WTC11 (cell line): ENCODE measurements around the gene ARHGAP42. TPM values are rescaled to one million over a fixed set of nuclear protein-coding genes. Genes with fewer than 3 reads are reported as not detected.

Experiments
- ATAC-seq: fragments of 200-7000 bp; cut with Tn5 transposase; 2 replicates; pipeline ENCODE4 v1.10.0; 2021; ENCODE audit warnings: mild to moderate bottlenecking, moderate library complexity
- CTCF ChIA-PET: fragments of 300-600 bp; sonication (Branson Sonifier 250); formaldehyde crosslinking; loops from one replicate; lab custom pipeline; 2021; ENCODE audit warnings: antibody characterized with exemption; lab: Charles Lee
- POLR2A ChIA-PET: fragments of 350-600 bp; sonication (Branson Sonifier 250); formaldehyde crosslinking; loops from one replicate; lab custom pipeline; 2021; ENCODE audit warnings: antibody characterized with exemption; lab: Charles Lee
- DNase-seq: peaks from one replicate; pipeline ENCODE4 v3.0.0; 2021; ENCODE audit warnings: low spot score
- H3K27ac Mint-ChIP-seq: 2 replicates; pipeline ENCODE4 v1.8.0; 2021; ENCODE audit warnings: mixed read lengths
- H3K27me3 Mint-ChIP-seq: 2 replicates; pipeline ENCODE4 v1.8.0; 2021; ENCODE audit warnings: low read depth, mild to moderate bottlenecking, moderate library complexity, mixed read lengths
- H3K36me3 Mint-ChIP-seq: 2 replicates; pipeline ENCODE4 v1.8.0; 2021; ENCODE audit warnings: mixed read lengths
- H3K4me1 Mint-ChIP-seq: 2 replicates; pipeline ENCODE4 v1.8.0; 2022; ENCODE audit warnings: mixed read lengths
- H3K4me3 Mint-ChIP-seq: 2 replicates; pipeline ENCODE4 v1.8.0; 2021; ENCODE audit warnings: mild to moderate bottlenecking, moderate library complexity, mixed read lengths
- H3K9me3 Mint-ChIP-seq: 2 replicates; pipeline ENCODE4 v1.8.0; 2021; ENCODE audit warnings: mixed read lengths
- ARID4B ChIP-seq: sonication (generic); formaldehyde crosslinking; IDR thresholded peaks from 2 replicates; pipeline ENCODE4 v1.8.0; 2023; ENCODE audit warnings: missing genetic modification reagents, mild to moderate bottlenecking, borderline replicate concordance
- ATF6 ChIP-seq: sonication (generic); formaldehyde crosslinking; IDR thresholded peaks from 2 replicates; pipeline ENCODE4 v1.8.1; 2023; ENCODE audit warnings: mild to moderate bottlenecking, missing genetic modification reagents
- E2F5 ChIP-seq: sonication (generic); formaldehyde crosslinking; IDR thresholded peaks from 2 replicates; pipeline ENCODE4 v1.8.1; 2022; ENCODE audit warnings: mild to moderate bottlenecking, moderate library complexity, missing genetic modification reagents
- ESRRA ChIP-seq: sonication (generic); formaldehyde crosslinking; IDR thresholded peaks from 2 replicates; pipeline ENCODE4 v1.8.1; 2022; ENCODE audit warnings: mild to moderate bottlenecking, missing genetic modification reagents, borderline replicate concordance
- FOXK1 ChIP-seq: sonication (generic); formaldehyde crosslinking; IDR thresholded peaks from 2 replicates; pipeline ENCODE4 v1.8.0; 2022; ENCODE audit warnings: mild to moderate bottlenecking, moderate library complexity, missing genetic modification reagents
- GABPB1 ChIP-seq: sonication (generic); formaldehyde crosslinking; IDR thresholded peaks from 2 replicates; pipeline ENCODE4 v1.8.1; 2023; ENCODE audit warnings: mild to moderate bottlenecking, missing genetic modification reagents
- JUN ChIP-seq: sonication (generic); formaldehyde crosslinking; IDR thresholded peaks from 2 replicates; pipeline ENCODE4 v1.8.0; 2023; ENCODE audit warnings: mild to moderate bottlenecking, missing genetic modification reagents
- MLX ChIP-seq: sonication (generic); formaldehyde crosslinking; IDR thresholded peaks from 2 replicates; pipeline ENCODE4 v1.8.1; 2023; ENCODE audit warnings: mild to moderate bottlenecking, missing genetic modification reagents, moderate library complexity
- NR3C1 ChIP-seq: sonication (generic); formaldehyde crosslinking; conservative IDR thresholded peaks from 2 replicates; pipeline ENCODE4 v1.8.1; 2023; ENCODE audit warnings: low read depth, mild to moderate bottlenecking, missing genetic modification reagents
- OVOL2 ChIP-seq: fragments of 250-450 bp; sonication (Bioruptor Pico); IDR thresholded peaks from 2 replicates; pipeline ENCODE4 v1.9.0; 2021; ENCODE audit warnings: mild to moderate bottlenecking, borderline replicate concordance
- RELA ChIP-seq: sonication (generic); formaldehyde crosslinking; IDR thresholded peaks from 2 replicates; pipeline ENCODE4 v1.8.1; 2022; ENCODE audit warnings: missing genetic modification reagents, mild to moderate bottlenecking, borderline replicate concordance
- SOX15 ChIP-seq: fragments of 250-450 bp; sonication (Bioruptor Pico); IDR thresholded peaks from 2 replicates; pipeline ENCODE4 v1.9.0; 2021; ENCODE audit warnings: mild to moderate bottlenecking
- ZBTB21 ChIP-seq: sonication (generic); formaldehyde crosslinking; IDR thresholded peaks from 2 replicates; pipeline ENCODE4 v1.8.1; 2023; ENCODE audit warnings: mild to moderate bottlenecking, missing genetic modification reagents, borderline replicate concordance
- ZBTB43 ChIP-seq: sonication (generic); formaldehyde crosslinking; IDR thresholded peaks from 2 replicates; pipeline ENCODE4 v1.8.1; 2023; ENCODE audit warnings: mild to moderate bottlenecking, missing genetic modification reagents
- total RNA-seq: library from RNA; stranded (reverse); gene quantifications from 3 replicates; pipeline ENCODE4 v1.2.3, GENCODE V29; 2021

ARHGAP42 gene
- total RNA-seq, 1 experiment from 2014 or later: 32.5 TPM

GRCh38 chr11:100732949-100733348, 45.9 kb downstream of the ARHGAP42 start:
- ChIA-PET CTCF (no interaction called here), POLR2A (no interaction called here)
- DNase-seq (no peak), ATAC-seq (no peak)
- Mint-ChIP-seq H3K27me3 (no peaks in the 10 kb centered on the region), H3K9me3 (peaks cover 8% of the 10 kb centered on the region), H3K27ac (peak overlapping the region; percentile 69; the same call in 1 of the 2 replicates), H3K4me3 (no peak overlapping the region), H3K4me1 (peaks cover 60% of the 10 kb centered on the region), H3K36me3 (peaks cover 4% of the 10 kb centered on the region)
- TF ChIP-seq NR3C1 (CRISPR knock-in tag) (no peak), GABPB1 (no peak), FOXK1 (CRISPR knock-in tag) (no peak), ZBTB21 (no peak), OVOL2 (CRISPR knock-in tag) (no peak), MLX (CRISPR knock-in tag) (no peak), JUN (no peak), SOX15 (CRISPR knock-in tag) (no peak), RELA (CRISPR knock-in tag) (no peak), ESRRA (CRISPR knock-in tag) (no peak)

GRCh38 chr11:100734743-100735527, 47.8 kb downstream of the ARHGAP42 start:
- H3K4me3 Mint-ChIP-seq: no peak overlapping the region
- POLR2A ChIA-PET: no interaction called here
- TF ChIP-seq ZBTB43 (CRISPR knock-in tag) (no peak), ATF6 (CRISPR knock-in tag) (no peak), E2F5 (CRISPR knock-in tag) (no peak), FOXK1 (CRISPR knock-in tag) (no peak), ARID4B (CRISPR knock-in tag) (no peak)
- TF ChIP-seq, all 79 proteins: peak for 0
- H3K36me3 Mint-ChIP-seq: peaks cover 4% of the 10 kb centered on the region
- ATAC-seq (no peak), DNase-seq (no peak)
- CTCF ChIA-PET: interaction anchor here (0.5 to 1.4 kb wide), 2 partner anchors 34 to 47 kb away, joined by 4 read pairs; no protein-coding TSS in a partner anchor
- H3K27me3 Mint-ChIP-seq: no peaks in the 10 kb centered on the region
- H3K4me1 Mint-ChIP-seq: peaks cover 66% of the 10 kb centered on the region
- H3K27ac Mint-ChIP-seq: peak overlapping the region; percentile 77
- H3K9me3 Mint-ChIP-seq: peaks cover 8% of the 10 kb centered on the region
